CD8-positive, alpha-beta memory T cell (primary cell): Measurements from ENCODE around the gene HACL1. TPM values are rescaled to one million over a fixed set of nuclear protein-coding genes. Genes with fewer than 3 reads are reported as not detected.

Experiments
- CTCF ChIA-PET: fragments of 350-600 bp; sonication (Branson Sonifier 250); formaldehyde crosslinking; loops from one replicate; lab custom pipeline; 2021; ENCODE audit warnings: antibody characterized with exemption; lab: Charles Lee
- POLR2A ChIA-PET: fragments of 350-600 bp; sonication (Branson Sonifier 250); formaldehyde crosslinking; loops from one replicate; lab custom pipeline; 2021; ENCODE audit warnings: antibody characterized with exemption; lab: Charles Lee
- DNase-seq, 5 donors: peaks; one replicate each; pipeline versions ENCODE4 v3.0.0 to v3.0.0-alpha.2; 2020 to 2022; ENCODE audit warnings: mixed read lengths in 1 of 5
- H3K27ac ChIP-seq: one replicate; pipeline ENCODE4 v1.7.0; 2013; ENCODE audit warnings: low read depth, mild to moderate bottlenecking, low read length, moderate library complexity
- H3K27me3 ChIP-seq: 2 replicates; pipeline ENCODE4 v1.7.0; 2013; ENCODE audit warnings: low read length, mild to moderate bottlenecking; ENCODE audit not compliant: insufficient read depth, poor library complexity, severe bottlenecking
- H3K36me3 ChIP-seq: 2 replicates; pipeline ENCODE4 v1.7.0; 2013; ENCODE audit warnings: mild to moderate bottlenecking, low read length, moderate library complexity; ENCODE audit not compliant: insufficient read depth
- H3K4me1 ChIP-seq: 2 replicates; pipeline ENCODE4 v1.7.0; 2013; ENCODE audit warnings: mild to moderate bottlenecking, low read length, moderate library complexity; ENCODE audit not compliant: insufficient read depth
- H3K4me3 ChIP-seq: 2 replicates; pipeline ENCODE4 v1.7.0; 2013; ENCODE audit warnings: mild to moderate bottlenecking, low read length
- H3K9me3 ChIP-seq: 2 replicates; pipeline ENCODE4 v1.7.0; 2013; ENCODE audit warnings: mild to moderate bottlenecking, low read length
- H3K27ac Mint-ChIP-seq, 8 donors: one replicate each; pipeline ENCODE4 v1.8.0; 2020 to 2021; ENCODE audit warnings: mixed read lengths in 8 of 8, mild to moderate bottlenecking in 6 of 8, inconsistent platforms in 3 of 8, moderate library complexity in 3 of 8
- H3K27me3 Mint-ChIP-seq, 2 donors: one replicate each; pipeline ENCODE4 v1.8.0; 2020 to 2021; ENCODE audit warnings: mixed read lengths in 2 of 2, mild to moderate bottlenecking in 1 of 2, moderate library complexity in 1 of 2
- H3K36me3 Mint-ChIP-seq, 3 donors: one replicate each; pipeline ENCODE4 v1.8.0; 2020 to 2021; ENCODE audit warnings: mixed read lengths in 3 of 3, inconsistent platforms in 1 of 3, mild to moderate bottlenecking in 1 of 3
- H3K4me1 Mint-ChIP-seq, 3 donors: one replicate each; pipeline ENCODE4 v1.8.0; 2020 to 2021; ENCODE audit warnings: mixed read lengths in 3 of 3, inconsistent platforms in 1 of 3, mild to moderate bottlenecking in 1 of 3
- H3K4me3 Mint-ChIP-seq, 7 donors: one replicate each; pipeline ENCODE4 v1.8.0; 2020 to 2021; ENCODE audit warnings: mixed read lengths in 7 of 7, mild to moderate bottlenecking in 6 of 7, moderate library complexity in 4 of 7, inconsistent platforms in 2 of 7
- H3K9me3 Mint-ChIP-seq, 5 donors: one replicate each; pipeline ENCODE4 v1.8.0; 2020 to 2022; ENCODE audit warnings: mixed read lengths in 5 of 5, mild to moderate bottlenecking in 3 of 5, moderate library complexity in 2 of 5, inconsistent platforms in 1 of 5
- polyA plus RNA-seq: library from polyadenylated mRNA; unstranded; fragments of 300-500 nt; fragmentation: Illumina TruSeq; gene quantifications from one replicate; pipeline ENCODE4 v1.2.3, GENCODE V29; 2021
- total RNA-seq, 2 experiments: library from RNA; stranded (reverse); gene quantifications; one replicate each; pipeline ENCODE4 v1.2.3, GENCODE V29; 2021

Gene HACL1
- total and polyA plus RNA-seq, 3 experiments from 2014 or later = 34.6 to 37.7 (median 35.0) TPM

- Histone ChIP-seq H3K36me3 (no peaks in the 10 kb centered on the region), H3K9me3 (no peaks in the 10 kb centered on the region), H3K27ac (no peak overlapping the region), H3K4me3 (no peak overlapping the region), H3K27me3 (no peaks in the 10 kb centered on the region), H3K4me1 (peaks cover 11% of the 10 kb centered on the region)
- Mint-ChIP-seq H3K36me3 (peaks cover 0 to 2% (median 0%) of the 10 kb centered on the region in 3 donors), H3K9me3 (no peaks in the 10 kb centered on the region), H3K4me1 (peaks cover 31 to 35% (median 33%) of the 10 kb centered on the region in 3 donors), H3K27ac (peak overlapping the region; percentile 31 to 98 (median 90)), H3K27me3 (peaks cover 0 to 3% of the 10 kb centered on the region in 2 donors), H3K4me3 (peak overlapping the region; percentile 62 to 92 (median 87))
- POLR2A ChIA-PET = no interaction called here
- CTCF ChIA-PET = no interaction called here
- no peak for DNase-seq
These were observed 80.4 kb downstream of the HACL1 start for GRCh38 chr3:15520804-15521572.

GRCh38 chr3:15520185-15520584 lies 81.2 kb downstream of the HACL1 start:
- POLR2A ChIA-PET = no interaction called here
- peaks cover 11% of the 10 kb centered on the region for H3K4me1 ChIP-seq

GRCh38 chr3:15519096-15519495 lies 82.3 kb downstream of the HACL1 start:
- H3K27me3 ChIP-seq = no peaks in the 10 kb centered on the region
- H3K4me3 ChIP-seq = no peak overlapping the region
- H3K27ac ChIP-seq = no peak overlapping the region
- H3K36me3 Mint-ChIP-seq = peaks cover 0 to 2% (median 0%) of the 10 kb centered on the region in 3 donors
- DNase-seq = no peak
- H3K9me3 ChIP-seq = no peaks in the 10 kb centered on the region
- peak overlapping the region in 4 of 8 donors; percentile 56 to 91 (median 76) for H3K27ac Mint-ChIP-seq
- no peaks in the 10 kb centered on the region for H3K36me3 ChIP-seq
- POLR2A ChIA-PET = no interaction called here
- H3K4me1 Mint-ChIP-seq = peaks cover 33 to 35% (median 33%) of the 10 kb centered on the region in 3 donors
- H3K4me1 ChIP-seq = peaks cover 11% of the 10 kb centered on the region
- peaks cover 0 to 4% of the 10 kb centered on the region in 2 donors for H3K27me3 Mint-ChIP-seq
- no peaks in the 10 kb centered on the region for H3K9me3 Mint-ChIP-seq
- peak overlapping the region in 5 of 7 donors; percentile 78 to 92 (median 87) for H3K4me3 Mint-ChIP-seq
- CTCF ChIA-PET = interaction anchor here (2.5 kb wide), 1 partner anchor 16 kb away, joined by 7 read pairs; no protein-coding TSS in a partner anchor

More at GRCh38 chr3:15520185-15520584, 81.2 kb downstream of the HACL1 start:
- Histone ChIP-seq H3K9me3 (no peaks in the 10 kb centered on the region), H3K27ac (no peak overlapping the region), H3K36me3 (no peaks in the 10 kb centered on the region), H3K27me3 (no peaks in the 10 kb centered on the region), H3K4me3 (peak overlapping the region; percentile 13)
- Mint-ChIP-seq H3K36me3 (peaks cover 0 to 2% (median 0%) of the 10 kb centered on the region in 3 donors), H3K9me3 (no peaks in the 10 kb centered on the region), H3K4me1 (peaks cover 32 to 35% (median 33%) of the 10 kb centered on the region in 3 donors), H3K27ac (peak overlapping the region; percentile 31 to 98 (median 80)), H3K27me3 (peaks cover 0 to 3% of the 10 kb centered on the region in 2 donors), H3K4me3 (peak overlapping the region; percentile 44 to 92 (median 87))
- DNase-seq = no peak
- CTCF ChIA-PET = no interaction called here

GRCh38 chr3:15514663-15515340 lies 86.6 kb downstream of the HACL1 start:
- peak overlapping the region in 2 of 7 donors; percentile 8 to 55 for H3K4me3 Mint-ChIP-seq

GRCh38 chr3:15513810-15514662 lies 87.3 kb downstream of the HACL1 start:
- Mint-ChIP-seq H3K4me3 (peak overlapping the region in 1 of 7 donors; percentile 60), H3K27me3 (peaks cover 0 to 3% of the 10 kb centered on the region in 2 donors), H3K4me1 (peaks cover 13 to 24% (median 21%) of the 10 kb centered on the region in 3 donors), H3K27ac (peak overlapping the region in 5 of 8 donors; percentile 2 to 72 (median 63)), H3K9me3 (no peaks in the 10 kb centered on the region), H3K36me3 (peaks cover 0 to 2% (median 0%) of the 10 kb centered on the region in 3 donors)
- Histone ChIP-seq H3K9me3 (no peaks in the 10 kb centered on the region), H3K27ac (no peak overlapping the region), H3K4me3 (no peak overlapping the region), H3K27me3 (no peaks in the 10 kb centered on the region), H3K36me3 (no peaks in the 10 kb centered on the region), H3K4me1 (no peaks in the 10 kb centered on the region)
- ChIA-PET POLR2A (interaction anchor here (0.6 kb wide), 1 partner anchor 12 kb away, joined by 5 read pairs; no protein-coding TSS in a partner anchor), CTCF (interaction anchor here (0.9 kb wide), 1 partner anchor 54 kb away, joined by 3 read pairs; no protein-coding TSS in a partner anchor)
- no peak for DNase-seq

More at GRCh38 chr3:15514663-15515340, 86.6 kb downstream of the HACL1 start:
- Mint-ChIP-seq H3K4me1 (peaks cover 21 to 32% (median 28%) of the 10 kb centered on the region in 3 donors), H3K27ac (peak overlapping the region in 5 of 8 donors; percentile 13 to 91 (median 52)), H3K36me3 (peaks cover 0 to 2% (median 0%) of the 10 kb centered on the region in 3 donors), H3K27me3 (peaks cover 0 to 3% of the 10 kb centered on the region in 2 donors), H3K9me3 (no peaks in the 10 kb centered on the region)
- POLR2A ChIA-PET = interaction anchor here (0.6 kb wide), 1 partner anchor 11 kb away, joined by 5 read pairs; no protein-coding TSS in a partner anchor
- CTCF ChIA-PET = no interaction called here
- no peak for DNase-seq
- no peak overlapping the region for H3K27ac ChIP-seq
- no peaks in the 10 kb centered on the region for H3K4me1 ChIP-seq
- no peaks in the 10 kb centered on the region for H3K9me3 ChIP-seq
- H3K27me3 ChIP-seq = no peaks in the 10 kb centered on the region
- H3K36me3 ChIP-seq = no peaks in the 10 kb centered on the region
- H3K4me3 ChIP-seq = no peak overlapping the region

GRCh38 chr3:15513116-15513515 lies 88.3 kb downstream of the HACL1 start:
- no peaks in the 10 kb centered on the region for H3K36me3 ChIP-seq
- H3K27me3 ChIP-seq = no peaks in the 10 kb centered on the region
- H3K27ac ChIP-seq = no peak overlapping the region
- Mint-ChIP-seq H3K4me3 (no peak overlapping the region), H3K36me3 (peaks cover 0 to 2% (median 0%) of the 10 kb centered on the region in 3 donors), H3K9me3 (no peaks in the 10 kb centered on the region), H3K27me3 (peaks cover 0 to 2% of the 10 kb centered on the region in 2 donors), H3K27ac (peak overlapping the region in 5 of 8 donors; percentile 2 to 70 (median 42)), H3K4me1 (peaks cover 13 to 20% (median 15%) of the 10 kb centered on the region in 3 donors)
- ChIA-PET POLR2A (no interaction called here), CTCF (no interaction called here)
- no peaks in the 10 kb centered on the region for H3K9me3 ChIP-seq
- DNase-seq = no peak
- no peaks in the 10 kb centered on the region for H3K4me1 ChIP-seq
- no peak overlapping the region for H3K4me3 ChIP-seq

- POLR2A ChIA-PET = no interaction called here
- no peaks in the 10 kb centered on the region for H3K27me3 ChIP-seq
- peak overlapping the region in 5 of 8 donors; percentile 0 to 74 (median 70) for H3K27ac Mint-ChIP-seq
- no peaks in the 10 kb centered on the region for H3K4me1 ChIP-seq
- CTCF ChIA-PET = no interaction called here
- peaks cover 0 to 2% of the 10 kb centered on the region in 2 donors for H3K27me3 Mint-ChIP-seq
- no peaks in the 10 kb centered on the region for H3K9me3 ChIP-seq
- peaks cover 13 to 19% (median 15%) of the 10 kb centered on the region in 3 donors for H3K4me1 Mint-ChIP-seq
- peaks cover 0 to 2% (median 0%) of the 10 kb centered on the region in 3 donors for H3K36me3 Mint-ChIP-seq
- no peak overlapping the region for H3K4me3 ChIP-seq
- H3K4me3 Mint-ChIP-seq = peak overlapping the region in 1 of 7 donors; percentile 50
- no peak for DNase-seq
- H3K9me3 Mint-ChIP-seq = no peaks in the 10 kb centered on the region
- H3K27ac ChIP-seq = no peak overlapping the region
- H3K36me3 ChIP-seq = no peaks in the 10 kb centered on the region
These were observed 89.2 kb downstream of the HACL1 start for GRCh38 chr3:15512166-15512565.
